ENCODE measurements around the gene NWD2.
"Not testable (repeated sequence)": the region's sequence is repeated elsewhere in the genome, so short reads cannot be mapped to it uniquely, and the experiment has no call there.

NWD2 gene

DNA sequence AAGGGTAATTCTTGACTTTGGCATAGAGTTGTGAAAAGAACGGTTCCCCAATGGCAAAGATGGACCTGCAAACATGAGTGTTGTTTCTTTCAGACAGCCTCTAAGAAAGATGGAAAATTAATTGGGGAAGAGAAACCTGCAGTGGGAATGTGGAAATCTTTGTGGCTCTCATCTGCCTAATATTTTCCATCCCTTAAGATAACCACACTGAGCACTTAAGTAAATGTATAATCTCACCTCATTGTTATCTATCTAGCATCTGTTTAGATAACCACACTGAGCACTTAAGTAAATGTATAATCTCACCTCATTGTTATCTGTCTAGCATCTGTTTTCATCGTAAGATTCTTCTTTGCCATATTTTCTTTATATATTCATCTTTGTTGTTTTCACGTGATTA lies 149.3 kb downstream of the NWD2 start:
- Histone ChIP-seq H3F3A (ENCODE audit: control insufficient read depth, insufficient read depth) (no peaks in the 10 kb centered on the region), H3K27me3 (ENCODE audit: control insufficient read depth, low read length) (no peaks in the 10 kb centered on the region), H4K20me1 (ENCODE audit: control insufficient read depth, insufficient read depth, low read depth, low read length) (no peaks in the 10 kb centered on the region), H3K9me3 (ENCODE audit: control insufficient read depth, insufficient read depth, low read length) (no peaks in the 10 kb centered on the region), H3K4me3 (ENCODE audit: low read length) (no peak overlapping the region), H3K79me2 (ENCODE audit: control insufficient read depth, low read length) (no peaks in the 10 kb centered on the region), H3K27ac (ENCODE audit: low read depth, low read length) (no peak overlapping the region), H3K4me1 (ENCODE audit: control insufficient read depth, low read length) (no peaks in the 10 kb centered on the region), H3K9me2 (replicated peaks; ENCODE audit: control insufficient read depth, low read length) (no peaks in the 10 kb centered on the region), H3K36me3 (ENCODE audit: control insufficient read depth, low read length) (no peaks in the 10 kb centered on the region), H3K4me2 (ENCODE audit: low read length) (no peak overlapping the region)
- TF ChIP-seq EZH2phosphoT487 (IDR thresholded peaks at IDR 0.05; ENCODE audit: borderline replicate concordance, low read length) = no peak
- TF ChIP-seq, protein P1, sequence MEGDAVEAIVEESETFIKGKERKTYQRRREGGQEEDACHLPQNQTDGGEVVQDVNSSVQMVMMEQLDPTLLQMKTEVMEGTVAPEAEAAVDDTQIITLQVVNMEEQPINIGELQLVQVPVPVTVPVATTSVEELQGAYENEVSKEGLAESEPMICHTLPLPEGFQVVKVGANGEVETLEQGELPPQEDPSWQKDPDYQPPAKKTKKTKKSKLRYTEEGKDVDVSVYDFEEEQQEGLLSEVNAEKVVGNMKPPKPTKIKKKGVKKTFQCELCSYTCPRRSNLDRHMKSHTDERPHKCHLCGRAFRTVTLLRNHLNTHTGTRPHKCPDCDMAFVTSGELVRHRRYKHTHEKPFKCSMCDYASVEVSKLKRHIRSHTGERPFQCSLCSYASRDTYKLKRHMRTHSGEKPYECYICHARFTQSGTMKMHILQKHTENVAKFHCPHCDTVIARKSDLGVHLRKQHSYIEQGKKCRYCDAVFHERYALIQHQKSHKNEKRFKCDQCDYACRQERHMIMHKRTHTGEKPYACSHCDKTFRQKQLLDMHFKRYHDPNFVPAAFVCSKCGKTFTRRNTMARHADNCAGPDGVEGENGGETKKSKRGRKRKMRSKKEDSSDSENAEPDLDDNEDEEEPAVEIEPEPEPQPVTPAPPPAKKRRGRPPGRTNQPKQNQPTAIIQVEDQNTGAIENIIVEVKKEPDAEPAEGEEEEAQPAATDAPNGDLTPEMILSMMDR (IDR thresholded peaks at IDR 0.05; ENCODE audit: low read depth, low read length, poor library complexity, severe bottlenecking) = no peak

DNA sequence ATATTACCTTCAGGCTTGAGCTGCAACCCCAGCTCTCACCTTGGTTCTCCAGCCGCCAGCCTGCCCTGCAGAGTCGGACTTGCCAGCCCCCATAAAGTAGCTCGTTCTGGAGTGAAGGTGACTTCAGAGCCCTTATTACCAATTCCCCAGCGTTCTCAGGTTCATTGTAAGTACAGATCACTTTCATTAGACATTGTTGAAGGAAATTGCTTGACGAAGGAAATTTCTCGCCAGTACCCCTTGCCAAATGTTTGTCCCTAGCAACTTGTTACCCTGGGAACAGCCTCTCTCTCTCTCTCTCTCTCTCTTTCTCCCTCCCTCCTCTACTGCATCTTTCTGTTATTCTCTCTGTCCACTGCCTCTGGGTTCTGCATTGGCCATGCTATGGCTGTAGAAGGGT lies 153.0 kb downstream of the NWD2 start:
- no peaks in the 10 kb centered on the region for H3K79me2 ChIP-seq (ENCODE audit: control insufficient read depth, low read length)

DNA sequence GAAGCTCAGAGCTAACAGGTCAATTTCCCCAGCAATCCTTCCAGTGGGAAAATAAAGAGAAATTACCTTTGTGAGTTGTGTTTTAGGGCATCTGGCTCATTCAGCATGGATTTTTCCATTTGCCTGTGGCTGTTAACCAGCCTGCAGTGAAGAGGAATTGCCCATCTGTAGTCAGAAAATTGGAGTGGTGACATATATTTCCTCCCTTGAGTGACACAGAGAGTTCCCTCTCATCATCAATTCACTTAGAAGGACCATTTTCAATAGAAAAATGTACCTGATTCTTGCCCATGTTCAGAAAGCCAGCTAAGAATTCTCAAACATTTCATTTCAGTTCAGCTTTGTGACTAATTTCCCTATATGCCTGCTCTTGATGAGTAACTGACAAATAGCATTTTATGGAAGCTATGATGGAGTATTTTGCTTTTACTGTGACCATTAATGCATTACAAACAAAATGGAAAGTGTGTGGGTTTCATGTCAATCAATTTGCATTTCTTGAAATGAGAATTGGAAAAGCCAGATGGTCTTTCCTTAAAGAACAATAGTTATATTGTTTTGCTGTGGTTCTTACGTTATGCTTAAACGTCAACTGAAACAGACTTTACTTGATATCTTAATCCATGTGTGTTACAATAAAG lies 155.8 kb downstream of the NWD2 start:
- no peaks in the 10 kb centered on the region for H3K4me1 ChIP-seq (ENCODE audit: control insufficient read depth, low read length)
- no peaks in the 10 kb centered on the region for H3K9me3 ChIP-seq (ENCODE audit: control insufficient read depth, insufficient read depth, low read length)
- H3K4me2 ChIP-seq (ENCODE audit: low read length) = no peak overlapping the region
- H4K20me1 ChIP-seq (ENCODE audit: control insufficient read depth, insufficient read depth, low read depth, low read length) = no peaks in the 10 kb centered on the region
- no peak overlapping the region for H3K4me3 ChIP-seq (ENCODE audit: low read length)
- no peak for TF ChIP-seq EZH2phosphoT487 (IDR thresholded peaks at IDR 0.05; ENCODE audit: borderline replicate concordance, low read length)
- TF ChIP-seq, protein P1 (IDR thresholded peaks at IDR 0.05; ENCODE audit: low read depth, low read length, poor library complexity, severe bottlenecking) = no peak
- no peaks in the 10 kb centered on the region for H3K79me2 ChIP-seq (ENCODE audit: control insufficient read depth, low read length)
- no peak overlapping the region for H3K27ac ChIP-seq (ENCODE audit: low read depth, low read length)
- H3F3A ChIP-seq (ENCODE audit: control insufficient read depth, insufficient read depth) = no peaks in the 10 kb centered on the region
- H3K36me3 ChIP-seq (ENCODE audit: control insufficient read depth, low read length) = no peaks in the 10 kb centered on the region
- no peaks in the 10 kb centered on the region for H3K9me2 ChIP-seq (replicated peaks; ENCODE audit: control insufficient read depth, low read length)
- H3K27me3 ChIP-seq (ENCODE audit: control insufficient read depth, low read length) = no peaks in the 10 kb centered on the region

More for the DNA sequence above, 153.0 kb downstream of the NWD2 start:
- H3K4me1 ChIP-seq (ENCODE audit: control insufficient read depth, low read length) = no peaks in the 10 kb centered on the region
- H3K4me3 ChIP-seq (ENCODE audit: low read length) = no peak overlapping the region
- no peak overlapping the region for H3K4me2 ChIP-seq (ENCODE audit: low read length)
- H3F3A ChIP-seq (ENCODE audit: control insufficient read depth, insufficient read depth) = no peaks in the 10 kb centered on the region
- H3K9me2 ChIP-seq (replicated peaks; ENCODE audit: control insufficient read depth, low read length) = no peaks in the 10 kb centered on the region
- no peaks in the 10 kb centered on the region for H3K27me3 ChIP-seq (ENCODE audit: control insufficient read depth, low read length)
- no peaks in the 10 kb centered on the region for H3K36me3 ChIP-seq (ENCODE audit: control insufficient read depth, low read length)
- no peaks in the 10 kb centered on the region for H3K9me3 ChIP-seq (ENCODE audit: control insufficient read depth, insufficient read depth, low read length)
- H4K20me1 ChIP-seq (ENCODE audit: control insufficient read depth, insufficient read depth, low read depth, low read length) = no peaks in the 10 kb centered on the region
- no peak overlapping the region for H3K27ac ChIP-seq (ENCODE audit: low read depth, low read length)
- TF ChIP-seq EZH2phosphoT487 (IDR thresholded peaks at IDR 0.05; ENCODE audit: borderline replicate concordance, low read length) = no peak
- TF ChIP-seq, protein P1 (IDR thresholded peaks at IDR 0.05; ENCODE audit: low read depth, low read length, poor library complexity, severe bottlenecking) = no peak

DNA sequence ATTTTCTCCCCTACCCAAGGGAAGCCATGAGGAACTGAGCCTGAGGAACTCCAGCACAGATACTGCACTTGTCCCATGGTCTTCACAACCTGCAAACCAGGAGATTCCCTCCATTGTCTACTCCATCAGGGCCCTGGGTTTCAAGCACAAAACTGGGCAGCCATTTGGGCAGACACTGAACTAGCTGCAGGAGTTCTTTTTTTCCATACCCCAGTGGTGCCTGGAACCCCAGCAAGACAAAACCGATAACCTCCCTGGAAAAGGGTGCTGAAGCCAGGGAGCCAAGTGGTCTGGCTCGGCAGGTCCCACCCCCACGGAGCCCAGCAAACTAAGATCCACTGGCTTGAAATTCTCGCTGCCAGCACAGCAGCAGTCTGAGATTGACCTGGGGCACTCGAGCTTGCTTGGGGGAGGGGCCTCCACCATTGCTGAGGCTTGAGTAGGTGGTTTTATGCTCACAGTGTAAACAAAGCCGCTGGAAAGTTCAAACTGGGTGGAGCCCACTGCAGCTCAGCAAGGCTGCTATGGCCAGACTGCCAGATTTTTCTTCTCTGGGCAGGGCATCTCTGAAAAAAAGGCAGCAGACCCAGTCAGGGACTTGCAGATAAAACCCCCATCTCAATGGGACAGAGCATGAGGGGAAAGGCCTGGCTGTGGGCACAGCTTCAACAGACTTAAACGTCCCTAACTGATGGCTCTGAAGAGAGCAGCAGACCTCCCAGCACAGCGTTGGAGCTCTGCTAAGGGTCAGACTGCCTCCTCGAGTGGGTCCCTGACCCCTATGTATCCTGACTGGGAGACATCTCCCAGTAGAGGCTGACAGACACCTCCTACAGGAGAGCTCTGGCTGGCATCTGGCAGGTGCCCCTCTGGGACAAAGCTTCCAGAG lies 163.6 kb downstream of the NWD2 start:
- H3K79me2 ChIP-seq (ENCODE audit: control insufficient read depth, low read length); H3K4me3 ChIP-seq (ENCODE audit: low read length); H3K27ac ChIP-seq (ENCODE audit: low read depth, low read length); H4K20me1 ChIP-seq (ENCODE audit: control insufficient read depth, insufficient read depth, low read depth, low read length); H3F3A ChIP-seq (ENCODE audit: control insufficient read depth, insufficient read depth); H3K9me2 ChIP-seq (replicated peaks; ENCODE audit: control insufficient read depth, low read length); H3K4me2 ChIP-seq (ENCODE audit: low read length); H3K36me3 ChIP-seq (ENCODE audit: control insufficient read depth, low read length); H3K4me1 ChIP-seq (ENCODE audit: control insufficient read depth, low read length); H3K27me3 ChIP-seq (ENCODE audit: control insufficient read depth, low read length); H3K9me3 ChIP-seq (ENCODE audit: control insufficient read depth, insufficient read depth, low read length): not testable (repeated sequence)

DNA sequence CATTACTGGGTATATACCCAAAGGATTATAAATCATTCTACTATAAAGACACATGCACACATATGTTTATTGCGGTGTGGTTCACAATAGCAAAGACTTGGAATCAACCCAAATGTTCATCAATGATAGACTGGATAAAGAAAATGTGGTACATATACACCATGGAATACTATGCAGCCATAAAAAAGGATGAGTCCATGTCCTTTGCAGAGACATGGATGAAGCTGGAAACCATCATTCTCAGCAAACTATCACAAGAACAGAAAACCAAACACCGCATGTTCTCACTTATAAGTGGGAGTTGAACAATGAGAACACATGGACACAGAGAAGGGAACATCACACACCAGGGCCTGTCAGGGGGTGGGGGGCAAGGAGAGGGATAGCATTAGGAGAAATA lies 169.1 kb downstream of the NWD2 start:
- not testable (repeated sequence) for H3K27me3 ChIP-seq (ENCODE audit: control insufficient read depth, low read length); H3K36me3 ChIP-seq (ENCODE audit: control insufficient read depth, low read length); H3K9me3 ChIP-seq (ENCODE audit: control insufficient read depth, insufficient read depth, low read length); H3K4me3 ChIP-seq (ENCODE audit: low read length); H3K4me2 ChIP-seq (ENCODE audit: low read length); H3K27ac ChIP-seq (ENCODE audit: low read depth, low read length); H3K79me2 ChIP-seq (ENCODE audit: control insufficient read depth, low read length); H3K9me2 ChIP-seq (replicated peaks; ENCODE audit: control insufficient read depth, low read length); H3K4me1 ChIP-seq (ENCODE audit: control insufficient read depth, low read length); H4K20me1 ChIP-seq (ENCODE audit: control insufficient read depth, insufficient read depth, low read depth, low read length); H3F3A ChIP-seq (ENCODE audit: control insufficient read depth, insufficient read depth)
